ENCODE results near the gene SH3RF3.

The SH3RF3 gene

GRCh38 chr2:109402180-109402579, 273.2 kb downstream of the SH3RF3 start:
- no peak for DNase-seq

- DNase-seq, result no peak
Measured at GRCh38 chr2:109402980-109403840, 274.2 kb downstream of the SH3RF3 start.

- DNase-seq, result no peak
Measured at GRCh38 chr2:109403841-109404201, 274.8 kb downstream of the SH3RF3 start.

GRCh38 chr2:109404681-109405080, 275.7 kb downstream of the SH3RF3 start:
- no peak for DNase-seq

DNA sequence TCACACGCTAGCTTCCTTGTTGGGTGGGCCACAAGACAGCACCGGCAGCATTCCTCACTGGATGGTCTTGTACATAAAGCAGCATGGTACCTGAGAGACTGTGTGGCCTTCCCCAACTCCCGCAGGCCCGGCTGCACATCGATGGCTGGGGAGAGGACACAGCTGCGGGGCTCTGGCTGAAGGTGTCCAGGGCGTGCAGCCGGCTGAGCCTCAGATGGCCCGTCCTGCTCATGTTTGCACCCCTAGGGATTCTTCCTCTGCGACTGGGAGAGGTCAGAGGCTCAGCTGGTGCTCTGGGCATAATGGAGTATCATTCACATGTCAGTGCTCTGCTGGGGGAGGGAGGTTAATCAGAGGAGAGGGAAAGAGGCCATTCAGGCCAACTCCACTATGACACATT, 276.9 kb downstream of the SH3RF3 start:
- DNase-seq, result no peak

- DNase-seq, result no peak
Measured at GRCh38 chr2:109406301-109406700, 277.3 kb downstream of the SH3RF3 start.

DNA sequence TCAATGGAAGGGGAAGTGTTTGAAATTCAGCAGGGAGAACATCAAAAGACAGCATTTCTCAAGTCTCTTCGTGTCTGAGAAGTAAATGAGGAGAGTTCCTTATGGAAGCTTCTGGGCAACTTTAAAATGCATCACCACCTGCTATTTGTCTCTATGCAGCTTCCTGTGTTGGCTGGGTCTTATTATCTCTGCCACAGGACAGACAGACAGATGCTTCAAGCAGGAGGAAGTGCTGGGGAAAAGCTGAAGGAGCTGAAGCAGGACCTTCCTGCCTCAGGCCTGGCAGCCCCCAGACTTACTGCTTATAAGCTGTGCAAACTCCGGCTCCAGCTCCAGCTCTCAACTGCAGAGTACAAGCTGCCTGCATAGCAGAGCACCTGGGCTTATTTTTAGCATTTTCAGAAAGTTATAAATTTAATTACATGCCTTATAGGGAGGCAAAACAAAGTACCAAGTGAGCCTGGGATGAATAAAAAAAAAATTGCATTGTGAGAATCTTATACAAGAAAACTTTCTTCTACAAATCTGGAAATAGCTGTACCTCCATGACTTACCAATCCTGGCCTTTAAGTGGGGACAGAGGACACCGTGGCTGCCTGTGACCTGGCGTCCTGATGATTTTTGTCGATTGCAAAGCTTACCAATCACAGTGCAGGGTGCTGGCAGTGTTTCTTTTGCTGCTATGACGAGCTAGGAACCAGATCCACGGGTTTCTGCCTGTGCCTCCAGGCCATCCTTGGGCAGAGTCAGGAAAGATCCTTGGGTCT, 278.5 kb downstream of the SH3RF3 start:
- no peak for DNase-seq

DNA sequence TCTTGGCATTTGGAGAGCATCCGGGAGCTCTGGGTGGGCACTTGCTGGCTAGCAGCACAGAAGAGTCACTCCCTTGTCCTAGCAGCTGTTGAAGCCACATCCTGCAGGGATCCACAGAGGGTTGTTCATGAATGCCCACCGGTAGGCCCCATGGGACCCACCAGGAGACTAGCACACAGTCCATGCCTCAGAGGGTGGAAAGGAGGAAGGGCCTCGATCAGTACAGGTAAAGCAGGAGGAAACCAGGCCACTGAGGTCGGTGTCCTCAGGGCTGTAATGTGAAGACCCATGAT, 279.0 kb downstream of the SH3RF3 start:
- DNase-seq, result no peak

DNA sequence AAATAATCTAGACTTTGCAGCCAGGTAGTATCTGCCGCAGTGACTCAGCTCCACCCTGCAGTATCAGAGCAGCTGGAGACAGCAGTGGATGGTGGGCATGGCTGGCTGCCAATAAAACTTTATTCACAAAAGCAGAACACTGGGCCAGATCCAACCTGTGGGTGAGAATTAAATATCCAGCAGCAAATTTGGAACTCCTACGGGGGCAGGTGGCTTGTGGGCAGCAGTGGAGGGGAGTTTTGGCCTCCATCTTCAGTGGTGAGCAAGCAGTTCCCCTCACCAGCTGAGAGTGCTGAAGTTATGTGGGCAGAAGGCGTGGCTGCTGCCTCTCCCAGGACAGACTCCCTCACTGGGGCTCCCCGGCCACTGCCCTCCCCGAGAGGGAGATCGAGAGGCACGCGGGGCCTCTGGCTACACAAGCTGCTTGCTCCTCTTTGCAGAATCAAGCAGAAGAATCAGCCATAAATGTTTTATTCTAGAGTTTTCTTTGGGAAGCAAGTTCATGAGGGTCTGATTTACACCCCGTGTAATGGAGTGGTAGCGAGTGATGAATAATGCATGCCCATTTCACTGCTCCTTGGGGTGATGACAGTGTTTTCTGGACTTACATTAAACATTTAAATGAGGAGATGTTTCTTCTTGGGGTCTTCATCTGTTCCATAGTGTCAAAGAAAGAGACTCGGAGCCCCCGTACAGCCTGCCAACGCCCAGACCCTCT, 280.5 kb downstream of the SH3RF3 start:
- DNase-seq, result no peak

- peak in 1 of 3 experiments; percentile 38 for DNase-seq
Measured at GRCh38 chr2:109410039-109410815, 281.2 kb downstream of the SH3RF3 start.

DNA sequence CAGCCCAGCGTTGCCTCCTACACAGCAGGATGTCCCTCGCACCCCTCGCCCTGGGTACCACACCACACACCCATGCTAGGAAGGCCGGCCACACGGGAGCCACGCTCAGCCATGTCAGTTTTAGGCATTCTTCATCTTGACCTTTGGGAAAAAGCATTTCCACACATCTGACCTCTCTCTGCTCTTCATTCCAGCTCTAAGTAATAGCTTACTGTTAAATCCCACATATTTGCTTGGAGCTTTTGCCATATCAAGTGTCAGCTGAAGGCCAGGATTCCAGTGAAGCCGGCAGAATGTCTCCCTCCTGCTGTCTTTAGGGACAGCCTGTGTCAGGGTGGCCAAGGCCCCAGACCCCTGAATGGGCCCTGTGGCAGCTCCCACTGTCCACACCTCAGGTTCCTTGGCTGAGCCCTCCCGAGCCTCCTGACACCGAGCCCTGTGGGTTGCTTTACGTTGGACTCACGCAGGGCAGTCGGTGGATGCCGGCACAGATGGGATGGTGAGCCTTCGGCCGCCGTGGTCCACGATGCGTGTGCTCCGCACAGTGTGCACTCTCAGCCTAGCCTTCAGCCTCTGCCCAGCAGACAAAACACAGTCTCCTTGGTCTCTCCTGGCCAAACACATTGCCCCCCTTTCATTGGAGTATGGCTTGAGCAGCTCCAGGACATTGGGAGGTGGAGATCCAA, 282.8 kb downstream of the SH3RF3 start:
- no peak for DNase-seq

DNA sequence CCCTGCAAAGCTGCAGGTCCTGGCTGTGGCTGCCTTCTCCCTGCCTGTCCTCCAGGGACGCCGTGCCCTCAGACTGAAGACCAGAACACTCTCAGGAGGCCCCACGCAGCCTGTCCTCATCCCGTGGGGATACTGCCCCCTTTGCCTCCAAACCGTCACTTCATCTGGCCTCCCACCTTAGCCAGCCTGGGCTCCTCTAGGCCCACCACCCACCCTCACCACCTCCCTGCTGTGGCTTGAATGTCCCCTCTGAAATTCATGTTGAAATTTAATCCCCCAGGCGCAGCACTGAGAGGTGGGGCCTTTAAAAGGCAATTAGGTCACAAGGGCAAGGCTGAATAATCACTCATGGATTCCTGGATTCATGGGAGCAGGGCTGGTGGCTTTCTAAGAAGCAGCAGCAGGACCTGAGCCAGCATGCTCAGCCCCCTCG, 286.6 kb downstream of the SH3RF3 start:
- DNase-seq, result no peak

GRCh38 chr2:109417701-109418335, 288.8 kb downstream of the SH3RF3 start:
- no peak for DNase-seq

DNA sequence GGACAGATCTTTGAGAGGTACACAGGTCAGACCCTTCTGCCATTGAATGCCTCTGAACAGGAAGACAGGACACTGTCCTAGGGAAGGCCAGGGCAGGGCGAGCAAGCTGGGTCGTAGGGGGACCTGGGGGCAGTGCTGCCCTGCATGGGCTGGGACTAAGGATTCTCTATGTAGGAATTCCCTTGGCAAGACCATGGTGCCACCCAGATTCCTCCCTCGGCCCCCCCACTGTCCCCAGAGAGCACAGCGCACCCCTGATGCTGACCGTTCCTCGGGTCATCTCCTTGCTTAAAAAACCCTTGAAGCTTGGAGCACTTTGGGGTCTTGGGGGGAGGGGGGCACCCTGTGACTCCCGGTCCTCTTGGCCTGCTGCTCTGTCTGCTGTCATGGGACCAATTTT, 289.7 kb downstream of the SH3RF3 start:
- no peak for DNase-seq

DNA sequence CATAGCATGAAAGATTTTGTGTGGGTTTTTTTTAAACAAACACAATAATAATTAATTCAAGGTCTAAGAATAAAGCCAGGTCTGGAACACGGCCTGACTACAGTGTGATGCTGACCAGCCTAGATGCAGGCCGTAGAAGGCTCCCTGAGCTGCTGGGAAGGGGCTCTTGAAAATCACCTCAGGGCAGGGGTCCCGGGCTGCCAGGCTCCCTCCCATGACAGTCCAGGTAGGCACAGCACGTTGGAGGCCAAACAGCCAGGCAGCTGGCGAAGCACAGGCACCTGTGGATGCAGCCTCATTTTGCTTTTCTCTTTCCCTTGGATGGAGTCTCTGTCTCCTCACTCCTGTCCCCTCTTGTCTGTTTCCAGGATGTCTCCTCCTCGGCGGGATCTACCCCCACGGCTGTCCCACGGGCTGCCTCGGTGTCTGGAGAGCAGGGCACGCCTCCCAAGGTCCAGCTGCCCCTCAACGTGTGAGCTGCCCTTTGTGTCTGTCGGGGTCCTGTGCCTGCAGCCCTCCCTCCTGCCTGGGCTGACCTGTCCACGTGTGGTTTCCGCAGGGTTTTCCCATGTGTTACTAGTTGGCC, 290.3 kb downstream of the SH3RF3 start:
- DNase-seq, result no peak

- DNase-seq, result no peak
Measured at GRCh38 chr2:109419960-109420370, 291.0 kb downstream of the SH3RF3 start.

DNA sequence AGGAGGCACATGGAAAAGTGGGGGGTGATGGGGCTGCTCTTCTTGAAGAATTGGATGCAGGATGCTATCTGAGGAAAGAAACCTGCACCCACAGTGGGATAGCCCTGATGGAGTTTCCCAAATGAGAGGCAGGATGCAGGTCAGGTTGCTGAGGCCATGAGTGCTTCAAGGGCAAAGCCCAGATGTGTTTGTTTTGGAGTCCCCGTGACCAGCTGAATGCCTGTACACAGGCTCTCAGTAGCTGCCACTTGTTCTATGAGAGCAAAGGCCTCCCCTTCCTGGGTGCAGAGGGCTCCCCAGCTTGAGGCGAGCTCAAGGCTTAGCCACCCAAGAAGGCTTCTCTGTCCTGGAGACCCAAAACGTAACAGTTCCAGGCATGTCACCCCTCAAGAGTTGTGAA, 292.1 kb downstream of the SH3RF3 start:
- DNase-seq, result no peak

DNA sequence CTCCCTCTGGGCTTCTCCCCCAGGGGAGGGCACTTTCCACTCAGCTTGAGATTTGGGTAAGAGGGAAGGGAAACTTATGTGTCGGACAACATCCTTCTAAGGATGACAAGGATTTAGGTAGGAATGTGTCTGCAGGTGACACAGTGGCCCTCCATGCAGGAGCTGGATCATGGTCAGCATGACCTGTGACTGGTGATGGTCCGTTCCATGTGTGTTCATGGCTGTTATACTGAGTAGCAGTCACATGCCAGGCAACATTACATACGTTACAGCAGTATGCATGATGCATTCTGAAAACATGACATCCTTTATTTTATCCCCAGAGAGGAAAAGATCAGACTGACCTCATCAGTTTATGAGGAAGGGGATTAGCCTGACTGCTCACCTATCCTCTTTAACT, 292.6 kb downstream of the SH3RF3 start:
- no peak for DNase-seq

DNA sequence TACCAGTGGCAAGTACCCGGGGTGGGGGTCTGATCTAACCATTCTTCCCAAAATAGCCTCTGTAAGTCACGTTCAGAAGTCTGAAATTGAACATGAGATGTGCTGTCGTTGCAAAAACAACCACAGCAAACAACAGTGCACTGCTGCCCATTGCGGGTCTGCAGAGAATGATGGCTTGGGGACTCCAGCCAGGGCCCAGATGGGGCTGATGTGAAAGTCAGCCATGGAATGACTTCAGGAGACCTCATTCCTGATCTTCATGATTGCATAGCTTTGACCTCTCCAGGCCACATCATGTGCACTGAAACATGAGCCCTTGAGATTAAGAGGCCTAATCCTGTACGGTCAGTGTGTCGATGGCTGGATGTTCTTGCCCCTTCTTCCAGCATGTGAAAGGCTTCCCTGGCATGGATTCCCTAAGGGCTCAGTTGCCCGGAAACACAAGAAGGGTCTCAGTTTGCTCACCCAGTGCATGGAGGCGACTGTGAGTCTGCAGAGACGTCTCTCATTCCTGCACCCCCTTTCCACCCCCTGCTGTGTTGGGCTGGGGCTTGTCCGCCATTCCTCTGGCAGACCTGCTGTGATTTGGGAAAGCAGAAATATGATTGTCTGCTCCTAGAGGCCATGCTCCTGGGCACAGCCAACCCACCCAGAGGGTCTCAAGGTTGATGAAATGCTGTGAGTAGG, 293.2 kb downstream of the SH3RF3 start:
- no peak for DNase-seq

DNA sequence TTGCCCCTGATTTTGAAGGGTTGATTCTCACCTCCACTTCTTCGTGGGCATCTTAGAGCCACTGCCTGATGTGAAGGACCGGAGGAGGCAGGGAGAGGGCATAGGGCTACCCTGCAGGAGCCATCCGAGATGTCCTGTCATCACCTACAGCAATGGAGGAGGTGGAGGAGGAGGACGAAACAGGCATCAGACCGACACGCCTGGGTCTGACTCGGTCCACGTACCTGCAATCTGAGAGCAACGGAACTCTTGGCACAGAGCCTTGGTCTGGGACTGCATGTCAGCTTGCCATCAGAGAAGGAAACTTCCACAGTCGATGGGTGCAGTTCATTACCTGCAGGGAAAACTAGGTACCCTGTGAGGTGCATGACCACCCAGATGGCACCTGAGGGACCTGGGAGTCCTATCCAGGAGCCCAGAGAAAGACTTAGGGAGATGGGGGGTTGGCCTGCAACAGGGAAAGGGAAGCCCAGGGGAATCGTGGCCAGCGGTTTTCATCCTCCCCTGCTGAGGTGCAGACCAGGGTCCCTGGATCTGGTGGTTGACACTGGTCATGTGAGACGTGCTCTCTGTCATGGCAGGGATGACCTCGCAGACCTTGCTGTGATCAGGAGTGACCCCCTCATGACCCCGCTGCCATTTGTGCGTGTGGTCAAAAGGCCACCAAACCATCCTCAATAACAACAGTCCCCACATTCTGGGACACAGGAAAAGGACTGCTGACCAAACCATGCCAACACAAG, 293.9 kb downstream of the SH3RF3 start:
- no peak for DNase-seq

Data from NCI-H1417 (cell line).